HEK293 (cell line): ENCODE measurements around the gene CAPN8.

Experiments
- CTCF ChIP-seq: fragments of 450-650 bp; formaldehyde crosslinking; IDR thresholded peaks from 2 replicates; pipeline ENCODE4 v1.5.1; 2016; ENCODE audit warnings: missing biosample characterization, missing genetic modification characterization
- SP7 ChIP-seq: fragments of 450-650 bp; formaldehyde crosslinking; IDR thresholded peaks from 2 replicates; pipeline ENCODE4 v1.5.1; 2016; ENCODE audit warnings: missing biosample characterization, missing genetic modification characterization
- YY1 ChIP-seq: fragments of 450-650 bp; formaldehyde crosslinking; IDR thresholded peaks from 2 replicates; pipeline ENCODE4 v1.5.1; 2018; ENCODE audit warnings: missing biosample characterization, missing genetic modification characterization
- ZNF274 ChIP-seq, 2 experiments: fragments of 200-500 bp in 1 of 2; fragments of 450-650 bp in 1 of 2; sonication (Bioruptor generic) in 1 of 2; formaldehyde crosslinking in 1 of 2; IDR thresholded peaks; 2 replicates each; pipeline versions ENCODE4 v1.5.1 to v1.6.1; 2014 to 2016; ENCODE audit warnings: borderline replicate concordance in 1 of 2, inconsistent platforms in 1 of 2, low read length in 1 of 2, missing biosample characterization in 1 of 2, missing genetic modification characterization in 1 of 2
- TF ChIP-seq, protein P1 (sequence below): fragments of 450-650 bp; formaldehyde crosslinking; IDR thresholded peaks from 2 replicates; pipeline ENCODE4 v1.5.1; 2016; ENCODE audit warnings: missing biosample characterization, missing genetic modification characterization, low read depth

DNA sequence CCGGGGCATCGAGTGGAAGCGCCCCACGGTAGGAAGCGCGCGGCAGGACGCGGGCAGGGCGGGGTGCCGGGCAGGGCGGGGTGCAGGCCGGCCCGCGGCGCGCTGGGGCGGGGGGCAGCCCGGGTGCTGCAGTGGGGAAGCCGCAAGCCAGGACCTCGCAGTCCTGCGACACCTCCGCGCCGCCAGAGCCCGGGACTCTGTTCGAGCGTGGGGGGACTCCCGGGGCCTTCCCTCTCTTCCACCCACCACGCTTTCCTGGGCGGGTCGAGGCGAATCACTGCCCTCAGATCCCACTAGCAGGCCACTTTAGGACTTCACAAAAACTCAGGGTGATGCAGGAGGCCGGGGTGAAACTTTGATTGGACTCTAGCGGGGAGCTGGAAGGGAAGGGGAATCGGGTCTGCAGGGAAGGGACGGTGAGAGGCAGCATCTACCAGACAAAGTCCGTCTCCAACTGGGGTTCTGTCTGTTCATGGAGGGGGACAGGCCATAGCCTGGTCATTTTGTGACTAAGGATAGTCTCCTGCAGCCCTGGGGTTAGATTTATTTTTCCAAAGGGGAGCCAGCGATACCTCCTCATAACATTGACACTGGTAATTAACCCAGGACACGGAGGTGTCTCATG, 47.5 kb upstream of the CAPN8 start:
- TF ChIP-seq, protein P1, sequence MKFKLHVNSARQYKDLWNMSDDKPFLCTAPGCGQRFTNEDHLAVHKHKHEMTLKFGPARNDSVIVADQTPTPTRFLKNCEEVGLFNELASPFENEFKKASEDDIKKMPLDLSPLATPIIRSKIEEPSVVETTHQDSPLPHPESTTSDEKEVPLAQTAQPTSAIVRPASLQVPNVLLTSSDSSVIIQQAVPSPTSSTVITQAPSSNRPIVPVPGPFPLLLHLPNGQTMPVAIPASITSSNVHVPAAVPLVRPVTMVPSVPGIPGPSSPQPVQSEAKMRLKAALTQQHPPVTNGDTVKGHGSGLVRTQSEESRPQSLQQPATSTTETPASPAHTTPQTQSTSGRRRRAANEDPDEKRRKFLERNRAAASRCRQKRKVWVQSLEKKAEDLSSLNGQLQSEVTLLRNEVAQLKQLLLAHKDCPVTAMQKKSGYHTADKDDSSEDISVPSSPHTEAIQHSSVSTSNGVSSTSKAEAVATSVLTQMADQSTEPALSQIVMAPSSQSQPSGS (tag by site-specific recombination): no peak
- no peak for TF ChIP-seq ZNF274 (IDR thresholded peaks at IDR 0.05; ENCODE audit: low read length)
- TF ChIP-seq ZNF274 (tag by site-specific recombination; IDR thresholded peaks at IDR 0.05; ENCODE audit: borderline replicate concordance): no peak
- TF ChIP-seq CTCF (tag by site-specific recombination): no peak; the same call in 1 of the 2 replicates
- TF ChIP-seq YY1 (tag by site-specific recombination): no peak
- no peak; the same call in 1 of the 2 replicates for TF ChIP-seq SP7 (tag by site-specific recombination)
